Measurements from ENCODE around the gene RNU1-1. TPM values are rescaled to one million over a fixed set of nuclear protein-coding genes. Genes with fewer than 3 reads are reported as not detected.
"Not testable (repeated sequence)": the region's sequence is repeated elsewhere in the genome, so short reads cannot be mapped to it uniquely, and the experiment has no call there.

The RNU1-1 gene
- total RNA-seq (2014; rRNA removed; shearing (Covaris generic)), result under 0.01 TPM in 1 of 2 replicates, not detected in the other
- polyA plus RNA-seq (2015; cell fraction: cytosol; rRNA removed), result not detected in 2 replicates
- polyA plus RNA-seq (2015; cell fraction: nucleus; rRNA removed), result not detected in 2 replicates

DNA sequence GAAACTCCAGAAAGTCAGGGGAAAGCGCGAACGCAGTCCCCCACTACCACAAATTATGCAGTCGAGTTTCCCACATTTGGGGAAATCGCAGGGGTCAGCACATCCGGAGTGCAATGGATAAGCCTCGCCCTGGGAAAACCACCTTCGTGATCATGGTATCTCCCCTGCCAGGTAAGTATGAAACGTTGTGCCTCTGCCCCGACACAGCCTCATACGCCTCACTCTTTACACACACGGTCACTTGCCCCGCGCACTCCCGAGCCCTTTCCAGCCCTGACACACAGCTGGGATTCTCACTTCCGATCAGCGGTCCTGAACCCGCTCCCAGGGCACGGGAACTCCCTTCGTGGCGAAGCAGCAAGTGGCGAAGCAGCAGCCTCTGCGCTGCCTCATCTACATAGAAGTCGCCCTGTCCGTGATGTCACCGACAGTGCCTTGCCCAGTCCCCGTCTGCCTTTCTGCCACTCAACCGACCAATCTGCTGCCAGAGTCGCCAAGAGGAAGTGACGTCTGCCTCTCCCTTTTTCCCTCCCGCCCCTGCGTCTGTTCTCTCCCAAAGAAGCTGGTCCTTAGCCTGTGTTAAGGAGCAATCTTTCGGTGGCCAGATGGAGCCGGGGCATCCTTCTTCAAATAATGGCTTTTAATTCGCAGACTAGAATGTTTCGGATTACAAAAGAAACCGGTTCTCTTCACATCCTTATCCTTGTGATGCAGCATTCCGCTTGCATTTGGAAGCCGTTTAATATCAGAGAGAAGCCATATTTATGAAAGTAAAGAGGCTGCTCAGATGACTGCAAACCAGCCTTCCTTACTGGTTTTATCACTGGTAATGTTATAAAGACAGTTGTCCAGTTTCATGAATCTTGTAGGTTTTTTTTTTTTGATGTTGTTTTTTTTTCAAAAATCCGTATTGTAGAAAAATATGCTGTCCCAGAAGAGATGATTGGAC is at the start of gene RNU1-1:
Gene RNU1-1 (minus strand): TSS at position 179 of the 949 bp plus-strand sequence.
- peak; percentile 71 for DNase-seq (ENCODE audit: low read depth)

DNA sequence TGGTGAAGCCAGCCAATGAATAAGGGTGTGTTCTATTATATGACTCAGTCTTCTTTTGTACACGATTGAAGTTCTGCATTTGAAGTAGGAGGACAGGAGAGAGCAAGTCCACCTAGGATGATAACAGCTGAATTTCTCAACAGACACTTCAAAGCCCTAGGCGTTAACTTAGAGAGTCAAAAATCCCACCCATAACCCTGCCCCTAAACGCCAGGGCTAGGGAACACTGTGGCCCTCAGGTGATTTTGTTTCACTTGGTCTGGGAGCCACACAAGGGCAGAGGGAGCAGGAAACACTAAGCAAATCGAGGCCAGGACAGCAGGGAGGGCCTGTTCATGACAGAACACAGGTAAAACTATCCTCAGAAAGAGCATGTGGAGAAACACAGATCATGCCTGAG is 47.0 kb upstream of the RNU1-1 start:
- not testable (repeated sequence) for DNase-seq (ENCODE audit: low read depth)

DNA sequence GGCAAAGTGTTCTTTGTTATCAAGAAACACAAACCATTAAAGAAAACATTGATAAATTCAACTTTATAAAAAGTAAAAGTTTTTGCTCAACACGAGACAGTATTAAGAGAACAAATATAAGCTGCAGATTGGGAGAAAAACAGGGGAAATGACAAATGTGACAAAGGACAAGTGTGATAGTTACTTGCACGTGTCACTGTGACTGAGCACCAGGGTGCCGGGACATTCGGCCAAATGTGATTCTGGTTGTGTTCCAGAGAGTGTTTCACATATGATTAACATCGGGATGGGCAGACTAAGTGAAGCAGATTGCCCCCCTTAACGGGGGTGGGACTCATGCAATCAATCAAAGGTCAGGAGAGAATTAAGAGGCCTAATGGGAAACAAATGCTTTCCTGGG is 46.4 kb upstream of the RNU1-1 start:
- DNase-seq (ENCODE audit: low read depth), result not testable (repeated sequence)

DNA sequence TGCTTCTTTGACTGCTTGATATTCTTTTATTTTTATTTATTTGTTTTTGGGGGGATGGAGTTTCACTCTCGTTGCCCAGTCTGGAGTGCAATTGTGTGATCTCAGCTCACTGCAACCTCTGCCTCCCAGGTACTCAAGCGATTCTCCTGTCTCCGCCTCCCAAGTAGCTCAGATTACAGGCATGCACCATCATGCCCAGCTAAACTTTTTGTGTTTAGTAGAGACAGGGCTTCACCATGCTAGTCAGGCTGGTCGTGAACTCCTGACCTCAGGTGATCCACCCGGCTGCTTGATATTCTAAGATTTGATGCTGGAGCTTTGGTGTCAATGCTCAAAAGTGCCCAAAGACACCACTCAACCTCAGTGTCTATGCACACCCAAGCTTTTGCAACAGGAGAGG is 45.6 kb upstream of the RNU1-1 start:
- not testable (repeated sequence) for DNase-seq (ENCODE audit: low read depth)

DNA sequence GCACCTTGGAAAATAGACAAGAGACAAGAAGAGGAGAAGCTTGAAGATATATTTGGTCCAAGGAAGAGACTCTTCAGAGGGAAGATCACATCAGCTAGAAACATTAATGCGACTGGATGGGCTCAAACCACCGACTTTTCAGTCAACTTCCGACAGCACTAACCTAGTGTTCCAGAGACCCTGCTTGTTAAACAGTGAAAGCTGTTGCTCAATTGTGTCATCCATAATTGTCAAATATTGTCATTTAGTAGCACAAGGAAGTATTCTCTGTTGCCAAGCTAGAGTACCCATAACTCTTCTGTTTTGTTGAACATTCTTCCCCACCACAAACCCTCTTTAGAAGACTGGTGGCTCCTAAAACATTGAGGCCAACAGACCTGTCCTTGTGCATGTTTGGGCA is 42.9 kb upstream of the RNU1-1 start:
- not testable (repeated sequence) for DNase-seq (ENCODE audit: low read depth)

DNA sequence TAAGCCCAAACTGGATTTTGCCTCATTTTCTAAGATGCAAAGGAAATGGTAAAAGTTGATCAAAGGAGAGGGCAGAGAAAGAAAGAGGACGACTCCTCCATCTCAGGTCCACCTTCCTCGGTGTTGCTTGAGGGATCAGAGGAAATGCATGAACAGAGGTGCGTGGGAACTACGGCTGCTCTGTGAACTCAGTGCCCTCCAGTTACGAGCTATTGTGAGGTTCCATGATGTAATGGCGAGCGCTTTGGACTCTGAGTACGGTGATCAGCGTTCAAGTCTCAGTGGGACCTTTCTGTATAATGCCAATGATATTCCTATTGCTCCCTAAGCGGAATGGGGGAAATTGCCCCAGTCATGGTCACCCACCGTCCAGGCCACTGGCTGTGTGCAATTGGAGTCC is 39.2 kb upstream of the RNU1-1 start:
- DNase-seq (ENCODE audit: low read depth), result not testable (repeated sequence)

GRCh38 chr1:16550212-16550918 is 36.3 kb upstream of the RNU1-1 start:
- DNase-seq (ENCODE audit: low read depth), result not testable (repeated sequence)

- not testable (repeated sequence) for DNase-seq (ENCODE audit: low read depth)
Observed at GRCh38 chr1:16549545-16549944, 35.5 kb upstream of the RNU1-1 start.

- not testable (repeated sequence) for DNase-seq (ENCODE audit: low read depth)
Observed at GRCh38 chr1:16547502-16548241, 33.6 kb upstream of the RNU1-1 start.

DNA sequence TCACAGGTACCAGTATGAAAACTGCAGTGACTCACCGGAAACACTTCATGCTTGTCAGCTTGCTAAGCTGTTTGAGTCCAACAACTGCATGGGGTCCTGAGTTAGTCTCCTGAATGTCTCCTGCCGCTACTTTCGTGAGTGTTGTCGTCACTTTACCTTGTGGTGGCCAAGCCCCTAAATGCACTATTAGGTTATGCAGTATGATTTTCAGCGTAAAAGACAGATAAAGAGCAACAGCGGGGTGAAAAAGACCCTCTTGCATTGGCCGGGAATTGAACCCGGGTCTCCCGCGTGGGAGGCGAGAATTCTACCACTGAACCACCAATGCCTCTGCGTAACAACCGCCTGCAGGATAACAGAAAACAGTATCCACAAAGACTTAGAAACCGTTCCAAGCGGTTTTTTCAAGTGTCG is 31.6 kb upstream of the RNU1-1 start:
- peak; percentile 82 for DNase-seq (ENCODE audit: low read depth)

DNA sequence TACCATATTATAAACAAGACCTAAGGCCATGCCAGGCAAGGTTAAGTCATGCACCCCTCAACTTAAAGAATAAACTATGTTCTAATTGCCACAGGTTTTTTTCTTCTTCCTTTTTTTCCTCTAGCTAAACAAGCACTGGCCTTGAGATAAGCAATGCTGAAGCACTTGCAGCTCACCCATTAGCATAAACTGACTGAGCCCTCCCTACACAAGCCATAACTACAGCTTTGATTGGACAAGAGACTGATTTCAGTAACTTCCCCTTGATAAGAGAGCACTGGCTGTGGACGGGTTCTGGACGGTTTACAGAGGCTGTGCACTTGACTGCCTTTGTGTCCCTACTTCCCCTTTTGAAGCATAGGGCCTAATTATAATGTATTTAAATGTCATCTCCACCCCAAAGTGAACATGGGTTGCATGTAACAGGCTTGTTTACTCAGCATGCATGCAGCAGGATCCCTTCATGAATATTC is 26.4 kb upstream of the RNU1-1 start:
- not testable (repeated sequence) for DNase-seq (ENCODE audit: low read depth)

DNA sequence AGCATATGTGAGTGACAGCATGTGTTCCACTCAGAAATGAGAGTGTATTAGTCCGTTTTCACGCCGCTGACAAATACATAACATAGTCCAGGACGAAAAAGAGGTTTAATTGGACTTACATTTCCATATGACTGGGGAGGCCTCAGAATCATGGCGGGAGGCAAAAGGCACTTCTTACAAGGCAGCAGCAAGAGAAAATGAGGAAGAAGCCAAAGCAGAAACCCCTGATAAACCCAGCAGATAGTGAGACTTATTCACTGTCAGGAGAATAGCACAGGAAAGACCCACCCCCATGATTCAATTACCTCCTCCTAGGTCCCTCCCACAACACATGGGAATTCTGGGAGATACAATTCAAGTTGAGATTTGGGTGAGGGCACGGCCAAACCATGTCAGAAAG is 23.4 kb upstream of the RNU1-1 start:
- not testable (repeated sequence) for DNase-seq (ENCODE audit: low read depth)

DNA sequence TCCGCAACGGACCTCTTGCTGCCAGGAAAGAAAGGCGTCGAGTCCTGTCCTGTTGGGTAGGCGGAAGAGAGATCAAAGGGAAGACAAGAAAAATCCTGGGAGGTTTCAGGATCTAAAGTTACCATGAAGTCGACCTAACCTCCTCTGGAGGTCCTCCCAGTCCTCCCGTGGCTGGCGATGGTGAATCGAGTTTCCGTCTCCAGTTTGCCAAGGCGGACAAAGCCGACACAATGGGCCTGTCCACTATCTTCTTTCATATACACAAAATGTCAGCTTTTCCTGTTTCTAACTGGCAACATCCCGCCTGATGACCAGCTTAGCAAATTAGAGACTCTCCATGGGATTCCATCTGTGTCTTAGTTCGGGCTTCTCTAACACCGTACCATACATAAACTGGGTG is 22.7 kb upstream of the RNU1-1 start:
- DNase-seq (ENCODE audit: low read depth), result not testable (repeated sequence)

GRCh38 chr1:16535898-16536297 is 21.8 kb upstream of the RNU1-1 start:
- not testable (repeated sequence) for DNase-seq (ENCODE audit: low read depth)

- not testable (repeated sequence) for DNase-seq (ENCODE audit: low read depth)
Observed at GRCh38 chr1:16535487-16535886, 21.4 kb upstream of the RNU1-1 start.

DNA sequence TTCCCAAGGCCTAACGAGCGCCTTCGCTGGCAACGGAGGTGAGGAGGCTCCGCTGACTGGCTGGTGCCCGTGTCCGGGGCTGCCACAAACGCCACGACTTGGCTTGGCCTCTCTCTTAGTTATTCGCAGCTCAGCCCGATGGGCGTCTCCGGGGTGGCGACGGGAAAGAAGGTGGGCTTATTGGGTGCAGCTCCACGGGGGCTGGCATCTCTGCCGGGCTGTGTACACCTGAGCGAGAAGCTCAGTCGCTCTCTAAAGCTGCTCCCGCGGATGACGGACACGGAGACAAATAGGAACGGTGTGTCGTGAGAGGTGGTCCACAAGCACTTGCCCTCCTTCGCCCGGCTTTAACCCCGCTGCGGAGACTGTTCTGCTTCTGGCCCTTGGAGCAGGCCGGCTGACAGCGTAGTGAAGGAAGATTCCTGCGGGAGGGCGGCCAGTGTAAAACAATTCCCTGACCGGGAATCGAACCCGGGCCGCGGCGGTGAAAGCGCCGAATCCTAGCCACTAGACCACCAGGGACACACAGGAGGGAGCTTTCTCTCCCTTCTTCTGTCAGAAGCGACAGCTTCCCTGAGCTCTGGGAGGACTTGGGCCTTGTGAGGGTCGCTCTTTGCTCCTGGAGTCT is 20.9 kb upstream of the RNU1-1 start:
- DNase-seq (ENCODE audit: low read depth), result peak; percentile 97

GRCh38 chr1:16534239-16534828 is 20.2 kb upstream of the RNU1-1 start:
- peak; percentile 59 for DNase-seq (ENCODE audit: low read depth)

GRCh38 chr1:16532235-16532991 is 18.3 kb upstream of the RNU1-1 start:
- not testable (repeated sequence) for DNase-seq (ENCODE audit: low read depth)

DNA sequence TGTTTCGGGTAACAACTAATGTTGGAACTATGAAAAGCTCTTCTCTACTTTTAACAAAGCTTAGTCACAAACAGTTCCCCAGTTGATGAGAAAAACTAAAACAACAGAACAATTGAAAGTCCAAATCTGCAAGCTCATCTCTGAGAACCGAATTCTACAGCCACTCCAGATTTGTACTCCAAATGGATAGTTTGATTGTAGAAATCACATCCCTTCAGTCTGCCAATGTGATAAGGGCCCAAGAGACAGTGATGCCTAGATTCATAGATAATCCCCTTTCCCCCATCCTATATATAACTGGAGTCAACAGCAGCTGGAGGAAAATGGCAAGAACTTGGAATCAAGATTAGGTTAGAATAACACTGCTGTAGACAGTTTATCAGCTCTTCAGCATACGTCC is 14.3 kb upstream of the RNU1-1 start:
- not testable (repeated sequence) for DNase-seq (ENCODE audit: low read depth)

Measured in HT1080 (cell line).